ENCODE results near the gene PAX8.

GRCh38 chr2:113264713-113265403, 13.9 kb downstream of the PAX8 start:
- TF ChIP-seq MAX (IDR thresholded peaks at IDR 0.05) (no peak), YY1 (IDR thresholded peaks at IDR 0.05; ENCODE audit: low read depth) (no peak), EGR1 (IDR thresholded peaks at IDR 0.05) (no peak), USF1 (IDR thresholded peaks at IDR 0.05) (no peak), EP300 (IDR thresholded peaks at IDR 0.05; ENCODE audit: borderline replicate concordance) (no peak), NFIC (IDR thresholded peaks at IDR 0.05) (no peak), REST (IDR thresholded peaks at IDR 0.05; ENCODE audit: low read depth) (no peak), TAF1 (IDR thresholded peaks at IDR 0.05; ENCODE audit: low read depth) (no peak), CREB1 (IDR thresholded peaks at IDR 0.05; ENCODE audit: low read depth) (no peak), RAD21 (IDR thresholded peaks at IDR 0.05; ENCODE audit: low read depth) (no peak), ZBTB7A (IDR thresholded peaks at IDR 0.05; ENCODE audit: low read depth) (no peak), TCF12 (IDR thresholded peaks at IDR 0.05; ENCODE audit: low read depth) (no peak)
